GM19438 (cell line): ENCODE data around the gene RAB13.

Experiments
- ATAC-seq: cut with Tn5 transposase; IDR thresholded peaks from one replicate; pipeline ENCODE4 v1.9.1; 2021; ENCODE audit warnings: low read depth; ENCODE audit not compliant: unreplicated experiment

RAB13 gene

GRCh38 chr1:153958111-153958960 lies 27.8 kb downstream of the RAB13 start, which contains the start of gene CRTC2:
Gene CRTC2 (minus strand): TSS chr1:153958612. CDS start chr1:153958497, 115 bp downstream.
- ATAC-seq, result peak; percentile 65

- peak; percentile 18 for ATAC-seq
Measured at GRCh38 chr1:153957744-153958110, 28.4 kb downstream of the RAB13 start.

- ATAC-seq, result no peak
Measured at GRCh38 chr1:153956997-153957715, 29.0 kb downstream of the RAB13 start.

DNA sequence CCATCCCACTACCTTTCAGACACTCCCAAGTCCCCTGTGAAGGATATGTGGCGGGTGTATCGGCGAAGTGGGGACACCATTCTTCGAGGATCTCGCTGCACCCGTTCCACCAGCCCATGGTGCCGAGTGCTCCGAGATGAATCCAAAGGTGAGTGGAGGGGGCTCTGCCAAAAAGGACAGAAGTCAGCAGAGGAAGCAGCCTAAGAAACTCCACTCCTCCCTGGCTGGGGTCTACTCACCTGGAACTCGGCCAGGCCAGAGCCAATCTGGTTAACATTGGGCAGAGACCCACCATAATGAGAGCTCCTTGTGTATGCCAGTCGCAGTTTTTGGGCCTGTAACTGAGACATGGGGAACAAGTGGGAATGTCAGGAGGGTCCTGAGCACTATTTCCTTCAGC lies 31.3 kb downstream of the RAB13 start:
- ATAC-seq, result no peak

DNA sequence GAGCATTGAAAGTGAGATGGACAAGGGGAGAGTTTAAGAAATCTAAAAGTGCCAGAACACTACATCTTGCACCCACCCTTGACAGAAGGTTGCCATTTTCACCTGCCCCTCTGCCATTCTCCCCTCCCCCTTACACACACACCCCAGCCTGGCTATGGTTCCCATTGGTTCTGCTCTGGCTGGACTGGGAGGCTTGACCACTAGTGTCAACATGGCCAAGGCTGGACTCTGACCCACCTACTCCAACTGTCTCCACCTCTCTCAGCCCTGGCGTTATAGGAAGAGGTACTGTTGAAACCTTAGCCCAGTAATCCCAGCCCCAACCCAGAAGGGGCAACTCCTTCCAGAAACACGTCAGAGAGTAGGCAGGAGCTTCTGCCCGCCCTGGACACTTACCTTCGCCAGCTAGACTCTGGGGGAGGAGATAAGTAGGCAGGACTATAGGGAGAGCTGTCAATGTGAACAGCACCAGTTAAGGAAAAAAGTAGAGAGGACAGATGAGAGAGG lies 32.2 kb downstream of the RAB13 start:
- ATAC-seq, result no peak

DNA sequence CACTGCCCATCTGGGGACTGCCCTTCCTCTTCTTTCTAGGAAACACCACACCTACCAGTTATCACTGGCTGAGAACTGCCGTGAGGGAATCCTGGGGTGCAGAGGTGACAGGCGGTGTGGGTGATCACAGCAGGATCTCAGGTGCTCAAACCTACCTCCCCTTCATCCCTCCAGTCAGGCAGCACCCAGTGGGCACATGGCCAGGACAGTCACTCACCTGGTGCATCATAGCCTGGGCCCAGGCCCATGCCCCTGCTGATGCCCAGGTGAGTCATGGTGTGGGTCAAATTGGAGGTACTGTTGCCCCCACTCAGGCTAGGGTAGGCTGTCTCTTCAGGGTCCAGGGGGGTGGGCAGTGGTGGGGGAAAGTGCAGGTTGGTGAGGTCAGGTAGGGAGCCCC lies 34.3 kb downstream of the RAB13 start:
- ATAC-seq, result no peak

DNA sequence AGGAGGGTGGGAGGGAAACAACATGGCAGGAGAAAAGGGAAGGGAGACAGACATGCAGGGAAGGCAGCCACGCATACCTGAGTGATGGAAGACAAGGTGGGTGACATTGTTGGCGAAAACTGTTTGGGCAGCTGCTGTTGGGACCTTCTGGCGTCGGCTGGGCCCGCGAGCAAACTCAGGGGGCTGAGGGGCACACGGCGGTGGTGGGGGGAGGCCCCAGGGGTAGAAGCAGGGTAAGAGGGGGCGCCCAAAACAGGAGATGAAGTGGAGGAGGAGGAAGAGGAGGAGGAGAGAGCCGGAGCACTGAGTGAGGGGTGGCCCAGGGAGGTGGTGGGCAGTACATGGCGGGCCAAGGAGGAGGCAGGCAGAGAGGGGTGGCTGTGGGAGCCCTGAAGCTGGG lies 35.0 kb downstream of the RAB13 start:
- ATAC-seq, result no peak

DNA sequence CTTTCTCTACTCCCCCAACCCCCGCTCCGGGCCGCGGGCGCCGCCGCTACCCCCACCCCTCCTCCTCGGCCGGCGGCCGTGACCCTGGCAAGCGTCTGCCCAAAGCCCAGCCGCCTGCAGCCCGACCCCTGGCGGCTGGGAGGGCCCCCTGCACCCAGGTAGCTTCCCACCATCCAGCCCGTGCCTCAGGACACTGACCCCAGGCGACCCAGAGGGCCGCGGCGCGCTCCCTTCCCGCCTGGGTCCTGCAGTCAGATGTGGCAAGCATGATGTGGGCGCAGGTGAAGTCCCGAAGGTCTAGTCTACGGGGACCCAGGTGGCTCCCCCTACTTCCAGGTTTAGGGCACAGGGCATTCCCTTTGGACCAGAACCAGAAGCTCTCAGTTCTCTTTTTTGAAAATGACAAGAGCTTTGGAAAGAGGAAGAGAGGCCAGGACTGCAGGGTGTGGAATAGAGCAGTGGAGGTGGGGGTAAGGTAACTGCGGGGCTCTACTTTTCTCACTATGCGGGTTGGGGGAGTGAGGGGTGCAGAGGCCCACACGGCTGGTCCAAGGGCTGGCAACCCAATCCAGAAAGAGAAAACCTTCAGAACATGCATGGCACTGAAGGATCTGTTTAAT lies 39.4 kb downstream of the RAB13 start, which contains the start of gene DENND4B:
Gene DENND4B (minus strand): TSS at position 97 of the 620 bp plus-strand sequence. CDS start 2,344 bp downstream, outside the sequence.
- ATAC-seq, result peak; percentile 65

DNA sequence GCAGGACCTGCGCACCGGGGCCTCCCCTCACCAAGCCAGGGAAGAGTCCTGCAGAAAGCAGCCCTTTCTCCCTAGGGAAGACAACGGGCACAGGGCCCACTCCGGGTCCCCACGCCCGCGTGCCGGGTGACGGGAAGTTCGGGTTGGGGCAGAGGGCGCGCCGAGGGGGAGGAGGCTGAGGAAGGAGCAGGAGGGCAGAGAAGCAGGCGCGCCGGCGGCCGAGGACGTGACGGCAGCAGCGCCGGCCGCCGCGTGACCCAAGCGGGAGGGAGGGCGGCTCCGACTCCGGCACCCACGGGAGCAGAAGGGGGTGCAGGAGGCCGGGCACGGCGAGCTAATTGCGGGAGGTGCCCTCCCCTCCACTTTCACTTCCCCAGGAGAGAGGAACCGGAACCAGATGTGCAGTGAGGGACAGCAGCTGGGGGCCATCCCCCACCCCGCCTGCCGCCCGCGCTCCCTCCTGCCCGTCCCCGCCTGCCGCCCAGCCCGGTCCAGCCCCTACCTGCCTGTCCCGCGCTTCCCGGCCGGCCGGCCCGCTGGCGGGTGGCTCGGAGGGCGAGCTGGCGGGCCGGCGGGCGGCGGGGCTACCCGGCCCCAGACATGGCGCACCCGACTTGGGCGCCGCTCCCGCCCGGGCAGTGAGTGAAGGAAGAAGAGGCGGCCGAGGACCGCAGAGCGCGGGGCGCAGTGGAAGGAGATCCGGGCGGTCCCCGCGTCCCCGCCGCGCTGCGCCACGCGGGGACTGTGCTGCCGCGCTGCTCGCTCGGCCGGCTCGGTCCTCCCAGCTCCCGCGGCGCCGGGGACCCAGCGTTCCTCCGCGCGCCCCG lies 40.1 kb downstream of the RAB13 start:
- peak; percentile 73 for ATAC-seq

GRCh38 chr1:153945131-153945794 lies 40.9 kb downstream of the RAB13 start:
- no peak for ATAC-seq

- no peak for ATAC-seq
Measured at GRCh38 chr1:153944827-153945117, 41.4 kb downstream of the RAB13 start.

DNA sequence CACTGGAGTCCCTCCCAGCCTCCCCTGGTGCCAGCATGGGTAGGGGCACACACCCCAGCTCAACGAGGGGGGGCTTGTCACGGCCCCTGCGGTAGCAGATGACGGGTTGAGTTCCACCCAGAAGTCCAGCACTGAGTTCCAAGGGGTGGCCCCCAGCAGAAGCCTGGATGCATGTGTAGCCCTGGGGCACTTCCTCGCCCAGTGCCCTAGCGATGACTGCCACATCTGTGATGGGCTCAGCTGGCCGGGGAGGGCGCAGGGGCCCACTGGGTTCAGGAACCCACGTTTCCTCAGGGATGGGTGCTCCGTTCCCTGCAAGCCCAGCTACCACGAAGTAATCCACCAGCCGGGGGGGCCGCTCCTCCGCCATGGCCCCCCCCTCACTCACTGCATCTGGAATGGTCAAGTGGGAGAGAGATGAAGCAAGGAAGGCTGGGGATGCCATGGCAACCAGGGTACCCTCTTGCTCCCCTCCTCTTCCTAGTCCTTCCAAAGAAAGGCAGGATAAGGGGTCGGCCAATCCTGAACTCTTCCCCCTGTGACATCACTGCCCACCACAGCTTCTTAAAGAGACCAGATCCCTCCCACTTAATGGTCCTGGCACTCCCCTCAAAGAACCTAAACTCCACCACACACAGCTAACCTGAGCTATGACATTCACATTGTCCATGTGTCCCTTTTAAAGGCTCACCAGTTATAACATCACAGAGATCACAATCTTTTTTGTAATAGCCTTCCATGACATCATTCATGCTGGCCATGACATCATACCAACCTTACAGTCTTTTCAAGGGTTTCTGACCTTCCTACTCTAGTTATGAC lies 41.9 kb downstream of the RAB13 start:
- ATAC-seq, result no peak

- ATAC-seq, result no peak
Measured at GRCh38 chr1:153942766-153943549, 43.2 kb downstream of the RAB13 start.

- no peak for ATAC-seq
Measured at GRCh38 chr1:153941826-153942725, 44.1 kb downstream of the RAB13 start.

- ATAC-seq, result no peak
Measured at GRCh38 chr1:153940756-153941155, 45.4 kb downstream of the RAB13 start.

- ATAC-seq, result no peak
Measured at GRCh38 chr1:153939476-153939875, 46.7 kb downstream of the RAB13 start.

GRCh38 chr1:153938996-153939395 lies 47.1 kb downstream of the RAB13 start:
- ATAC-seq, result no peak
